Gastroesophageal sphincter (tissue), 2 donors: Measurements from ENCODE around the gene MAP3K10.

Source experiments
- POLR2A ChIP-seq, 2 donors: fragments of 450-650 bp; IDR thresholded peaks; one replicate each; pipeline ENCODE4 v1.6.1; 2017; ENCODE audit warnings: antibody characterized with exemption in 2 of 2, mild to moderate bottlenecking in 2 of 2, moderate library complexity in 1 of 2
- POLR2AphosphoS5 ChIP-seq: sonication (generic); formaldehyde crosslinking; IDR thresholded peaks from one replicate; pipeline ENCODE4 v1.6.1; 2017; ENCODE audit warnings: antibody characterized with exemption

DNA sequence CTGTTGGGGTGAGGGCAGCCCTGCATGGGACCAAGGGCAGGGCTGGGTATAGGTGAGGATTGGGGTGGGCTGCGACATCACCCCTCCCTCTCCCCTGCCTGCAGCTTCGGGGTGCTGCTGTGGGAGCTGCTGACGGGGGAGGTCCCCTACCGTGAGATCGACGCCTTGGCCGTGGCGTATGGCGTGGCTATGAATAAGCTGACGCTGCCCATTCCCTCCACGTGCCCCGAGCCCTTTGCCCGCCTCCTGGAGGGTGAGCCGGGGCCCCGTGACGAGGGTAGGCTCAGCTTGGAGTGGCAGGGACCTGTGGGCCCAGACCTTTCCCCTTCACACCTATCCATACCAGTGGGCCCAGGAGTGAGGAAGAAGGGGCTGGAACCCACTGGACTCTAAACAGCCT lies 13.2 kb downstream of the MAP3K10 start:
- TF ChIP-seq POLR2AphosphoS5 (no peak), POLR2A (IDR thresholded peaks at IDR 0.05) (no peak)
